SK-N-MC (cell line): Measurements from ENCODE around the gene IST1.

Source experiments
- EZH2 ChIP-seq: fragments of 200-600 bp; sonication (generic); IDR thresholded peaks from one replicate; pipeline ENCODE4 v1.6.1; 2017; ENCODE audit warnings: antibody characterized with exemption
- FOXP2 ChIP-seq: optimal IDR thresholded peaks from 2 replicates; pipeline ENCODE3; 2011; ENCODE audit warnings: mild to moderate bottlenecking, moderate library complexity; ENCODE audit not compliant: insufficient read depth; ENCODE audit errors: extremely low read length, control extremely low read depth
- POLR2AphosphoS5 ChIP-seq: IDR thresholded peaks from 2 replicates; pipeline ENCODE4 v1.6.1; 2012; ENCODE audit warnings: mild to moderate bottlenecking, low read depth, low read length, borderline replicate concordance

GRCh38 chr16:71882505-71883167 lies 12.7 kb upstream of the IST1 start:
- TF ChIP-seq POLR2AphosphoS5 (no peak), EZH2 (no peak), FOXP2 (no peak)
